Measurements from ENCODE around the gene CFTR. TPM values are rescaled to one million over a fixed set of nuclear protein-coding genes. Genes with fewer than 3 reads are reported as not detected.

Gene CFTR
- total RNA-seq, 1 experiment from 2014 or later: 1.2 TPM

DNA sequence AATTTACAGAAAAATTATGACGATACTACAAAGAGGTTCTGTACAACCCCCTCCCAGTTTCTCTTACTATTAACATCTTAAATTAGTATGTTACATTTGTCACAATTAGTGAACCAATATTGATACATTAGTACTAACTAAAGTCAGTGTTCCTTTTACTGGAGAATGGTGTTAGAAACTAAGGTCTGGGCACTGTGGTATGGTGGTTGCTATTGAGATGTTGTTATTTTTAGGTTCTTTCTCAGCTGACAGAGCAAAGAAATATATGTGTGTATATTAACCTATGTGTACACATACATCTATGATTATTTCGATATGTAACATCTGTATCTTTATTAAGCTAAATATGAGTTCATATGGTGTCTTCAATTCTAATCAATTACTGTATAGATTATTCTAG, 11.7 kb upstream of the CFTR start:
- H4K91ac ChIP-seq (ENCODE audit: insufficient read length, low read depth, low read length): no peak overlapping the region
- H2BK20ac ChIP-seq (ENCODE audit: low read depth, low read length, poor library complexity, severe bottlenecking): no peak overlapping the region

More for the DNA sequence above, 11.7 kb upstream of the CFTR start:
- no peak for DNase-seq
- H2BK12ac ChIP-seq (ENCODE audit: insufficient read length, low read depth, low read length): no peak overlapping the region
- no peak overlapping the region for H2BK15ac ChIP-seq (ENCODE audit: low read depth, low read length)
- no peaks in the 10 kb centered on the region for H3K9me3 ChIP-seq (ENCODE audit: control insufficient read depth, low read depth, low read length)
- no peaks in the 10 kb centered on the region for H3K79me1 ChIP-seq (ENCODE audit: insufficient read depth, low read depth, low read length, poor library complexity, severe bottlenecking)
- TF ChIP-seq, protein P1, sequence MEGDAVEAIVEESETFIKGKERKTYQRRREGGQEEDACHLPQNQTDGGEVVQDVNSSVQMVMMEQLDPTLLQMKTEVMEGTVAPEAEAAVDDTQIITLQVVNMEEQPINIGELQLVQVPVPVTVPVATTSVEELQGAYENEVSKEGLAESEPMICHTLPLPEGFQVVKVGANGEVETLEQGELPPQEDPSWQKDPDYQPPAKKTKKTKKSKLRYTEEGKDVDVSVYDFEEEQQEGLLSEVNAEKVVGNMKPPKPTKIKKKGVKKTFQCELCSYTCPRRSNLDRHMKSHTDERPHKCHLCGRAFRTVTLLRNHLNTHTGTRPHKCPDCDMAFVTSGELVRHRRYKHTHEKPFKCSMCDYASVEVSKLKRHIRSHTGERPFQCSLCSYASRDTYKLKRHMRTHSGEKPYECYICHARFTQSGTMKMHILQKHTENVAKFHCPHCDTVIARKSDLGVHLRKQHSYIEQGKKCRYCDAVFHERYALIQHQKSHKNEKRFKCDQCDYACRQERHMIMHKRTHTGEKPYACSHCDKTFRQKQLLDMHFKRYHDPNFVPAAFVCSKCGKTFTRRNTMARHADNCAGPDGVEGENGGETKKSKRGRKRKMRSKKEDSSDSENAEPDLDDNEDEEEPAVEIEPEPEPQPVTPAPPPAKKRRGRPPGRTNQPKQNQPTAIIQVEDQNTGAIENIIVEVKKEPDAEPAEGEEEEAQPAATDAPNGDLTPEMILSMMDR (conservative IDR thresholded peaks at IDR 0.05): no peak
- H3T11ph ChIP-seq (ENCODE audit: low read length): no peak overlapping the region
- Mint-ChIP-seq H3K4me3 (no peak overlapping the region), H3K27me3 (ENCODE audit: low read depth) (no peaks in the 10 kb centered on the region), H3K36me3 (ENCODE audit: insufficient read depth in 1 of 3, low read depth in 3 of 3) (no peaks in the 10 kb centered on the region; a peak in 1 of 7 replicates), H3K4me1 (peaks cover 3 to 5% of the 10 kb centered on the region in 2 experiments; a peak in 3 of 4 replicates), H3K9me3 (no peaks in the 10 kb centered on the region), H3K27ac (no peak overlapping the region)
- H4K8ac ChIP-seq (replicated peaks; ENCODE audit: insufficient read length, low read depth, low read length): no peak overlapping the region
- H3K4ac ChIP-seq (ENCODE audit: low read depth, low read length): no peak overlapping the region
- H3K14ac ChIP-seq (ENCODE audit: insufficient read depth, low read length): no peak overlapping the region
- H3K27ac ChIP-seq (ENCODE audit: insufficient read length, low read depth, low read length): no peak overlapping the region
- H2AFZ ChIP-seq (ENCODE audit: low read length): no peak overlapping the region
- H3K9ac ChIP-seq (ENCODE audit: extremely low read depth, insufficient read length, low read length): no peak overlapping the region
- H3K27me3 ChIP-seq (ENCODE audit: insufficient read depth, low read length): no peaks in the 10 kb centered on the region
- WGBS (ENCODE audit: extremely low coverage, insufficient read length, low lambda C conversion rate): no CpG with 5 or more reads among the region's 2 CpGs
- no peak overlapping the region for H2BK120ac ChIP-seq (ENCODE audit: low read depth, low read length, poor library complexity, severe bottlenecking)
- no peaks in the 10 kb centered on the region for H3K4me1 ChIP-seq (ENCODE audit: insufficient read depth, low read length)
- H3K23me2 ChIP-seq (ENCODE audit: insufficient read length, low read depth, low read length, poor library complexity, severe bottlenecking): no peaks in the 10 kb centered on the region
- no peaks in the 10 kb centered on the region for H4K20me1 ChIP-seq (ENCODE audit: control insufficient read depth, insufficient read depth, insufficient read length)
- H3K23ac ChIP-seq (ENCODE audit: insufficient read length, low read depth, low read length): no peak overlapping the region
- no peak overlapping the region for H3K56ac ChIP-seq (ENCODE audit: insufficient read length, low read depth, low read length)
- no peak overlapping the region for H4K5ac ChIP-seq (ENCODE audit: insufficient read length, low read depth, low read length)
- no peaks in the 10 kb centered on the region for H3K79me2 ChIP-seq (ENCODE audit: insufficient read depth, low read length)
- no peak overlapping the region for H2AK5ac ChIP-seq (ENCODE audit: insufficient read length, low read length)
- no peak overlapping the region for H3K18ac ChIP-seq (ENCODE audit: insufficient read length, low read depth, low read length)
- no peak overlapping the region for H2BK5ac ChIP-seq (ENCODE audit: insufficient read length, low read length)
- H3K4me2 ChIP-seq (ENCODE audit: insufficient read depth, insufficient read length, low read length): no peak overlapping the region
